Psoas muscle (tissue), 8 donors: ENCODE data around the gene ACTR1A. TPM values are rescaled to one million over a fixed set of nuclear protein-coding genes. Genes with fewer than 3 reads are reported as not detected.
"Not testable (repeated sequence)": the region's sequence is repeated elsewhere in the genome, so short reads cannot be mapped to it uniquely, and the experiment has no call there.

Experiments used
- ATAC-seq, 4 donors: fragments of 200-7000 bp; cut with Tn5 transposase; one replicate each; pipeline ENCODE4 v1.9.1; 2020; ENCODE audit warnings: moderate library complexity in 3 of 4, mild to moderate bottlenecking in 2 of 4
- DNase-seq, 2 donors: peaks; one replicate each; pipeline ENCODE4 v3.0.0-alpha.2; 2020
- H3K27ac ChIP-seq: fragments of 200-600 bp; one replicate; pipeline ENCODE4 v1.8.0; 2022
- H3K27me3 ChIP-seq, 3 donors: fragments of 200-600 bp in 1 of 3; one replicate each; pipeline versions ENCODE4 v1.6.1 to v1.8.0; 2013 to 2022; ENCODE audit warnings: low read length in 2 of 3, mild to moderate bottlenecking in 2 of 3, moderate library complexity in 1 of 3; ENCODE audit not compliant: insufficient read depth in 3 of 3
- H3K36me3 ChIP-seq, 2 donors: fragments of 200-600 bp in 1 of 2; one replicate each; pipeline versions ENCODE4 v1.6.1 to v1.8.0; 2013 to 2022; ENCODE audit warnings: low read depth in 1 of 2, mild to moderate bottlenecking in 1 of 2, moderate library complexity in 1 of 2; ENCODE audit not compliant: insufficient read depth in 1 of 2
- H3K4me1 ChIP-seq: fragments of 200-600 bp; one replicate; pipeline ENCODE4 v1.8.0; 2022
- H3K4me3 ChIP-seq: fragments of 200-600 bp; one replicate; pipeline ENCODE4 v1.8.0; 2022; ENCODE audit warnings: mild to moderate bottlenecking
- H3K9me3 ChIP-seq: fragments of 200-600 bp; one replicate; pipeline ENCODE4 v1.8.0; 2022
- CTCF ChIP-seq: fragments of 200-600 bp; IDR thresholded peaks from one replicate; pipeline ENCODE4 v1.8.0; 2022; ENCODE audit warnings: antibody characterized with exemption
- WGBS, 3 donors: extraction: QIAGEN DNeasy Blood & Tissue Kit; methylation state at CpG; one replicate each; pipeline versions ENCODE4 v1.1.6 to v1.1.7; 2013; 5-methylcytosine and 5-hydroxymethylcytosine counted together
- intact Hi-C, 2 donors: fragments of 100-400 bp; cut with DNase I; formaldehyde crosslinking; loops; one replicate each; pipeline versions ENCODE4 v1.11.0 to v1.14.2; 2022
- polyA plus RNA-seq, 3 donors: library from polyadenylated mRNA; stranded (reverse); fragments of 200-250 nt; gene quantifications; one replicate each; pipeline ENCODE4 v1.2.3, GENCODE V29; 2013
- total RNA-seq, 4 donors: library from RNA; stranded (reverse); fragmentation: NEBNext Ultra II Directional in 2 of 4; extraction: Animal tissue kit (Norgen Biotek cat#: 25700) in 2 of 4; gene quantifications; one replicate each; pipeline versions ENCODE4 v1.2.1 to v1.2.4, GENCODE V29; 2021 to 2023
- donor health status: healthy with polysubstance abuse.
- donor health status: DM: no; HTN: no; CAD: no; lungs with moderate emphysema.
- donor health status: Bipolar disorder and iron deficiency.
- donor health status: healthy.
- donor health status: DM: yes; HTN: yes; CAD: no.
- donor health status: DM: no; HTN: no; CAD: no.
- donor health status: DM: no; HTN: no; CAD: no.
- donor health status: DM: yes; HTN: yes; CAD: no.

Gene ACTR1A
- total and polyA plus RNA-seq, 7 donors = 76.2 to 188 (median 128) TPM

- 97 to 100% (median 98%) methylated on average over 2 of the region's 2 CpGs for WGBS, 3 donors
- ATAC-seq = no peak
- Histone ChIP-seq H3K27me3 (no peaks in the 10 kb centered on the region), H3K4me3 (no peak overlapping the region), H3K27ac (no peak overlapping the region), H3K9me3 (no peaks in the 10 kb centered on the region), H3K36me3 (no peaks in the 10 kb centered on the region), H3K4me1 (no peaks in the 10 kb centered on the region)
- intact Hi-C loops = no loop called here
- TF ChIP-seq CTCF = no peak
- DNase-seq = no peak
Measured at GRCh38 chr10:102537948-102538347, 35.4 kb upstream of the ACTR1A start.

GRCh38 chr10:102537367-102537766 is 34.9 kb upstream of the ACTR1A start:
- H3K4me1 ChIP-seq = no peaks in the 10 kb centered on the region
- H3K27ac ChIP-seq = no peak overlapping the region
- H3K4me3 ChIP-seq = no peak overlapping the region
- H3K27me3 ChIP-seq = no peaks in the 10 kb centered on the region
- intact Hi-C loops = no loop called here
- no peaks in the 10 kb centered on the region for H3K9me3 ChIP-seq
- H3K36me3 ChIP-seq = no peaks in the 10 kb centered on the region
- no peak for DNase-seq
- no peak for TF ChIP-seq CTCF
- no peak for ATAC-seq

- Histone ChIP-seq H3K4me1 (no peaks in the 10 kb centered on the region), H3K9me3 (no peaks in the 10 kb centered on the region), H3K36me3 (no peaks in the 10 kb centered on the region), H3K27me3 (no peaks in the 10 kb centered on the region), H3K27ac (no peak overlapping the region), H3K4me3 (no peak overlapping the region)
- 92 to 95% (median 93%) methylated on average over 7 of the region's 7 CpGs for WGBS, 3 donors
- intact Hi-C loops = no loop called here
- DNase-seq = no peak
- no peak for TF ChIP-seq CTCF
- ATAC-seq = no peak
Measured at GRCh38 chr10:102535481-102536147, 33.1 kb upstream of the ACTR1A start.

- H3K27ac ChIP-seq, H3K4me3 ChIP-seq, DNase-seq, ATAC-seq, H3K9me3 ChIP-seq, intact Hi-C loops, H3K36me3 ChIP-seq, H3K27me3 ChIP-seq, H3K4me1 ChIP-seq: not testable (repeated sequence)
- WGBS, 3 donors = 91 to 96% (median 95%) methylated on average over 9 of the region's 9 CpGs
Measured at GRCh38 chr10:102534966-102535365, 32.5 kb upstream of the ACTR1A start.

GRCh38 chr10:102534333-102534732 is 31.8 kb upstream of the ACTR1A start:
- 85 to 92% (median 91%) methylated on average over 13 of the region's 13 CpGs for WGBS, 3 donors
- no peaks in the 10 kb centered on the region for H3K9me3 ChIP-seq
- H3K36me3 ChIP-seq = no peaks in the 10 kb centered on the region
- DNase-seq (no peak), ATAC-seq (no peak)
- no peak overlapping the region for H3K4me3 ChIP-seq
- TF ChIP-seq CTCF = no peak
- no peaks in the 10 kb centered on the region for H3K4me1 ChIP-seq
- no peak overlapping the region for H3K27ac ChIP-seq
- H3K27me3 ChIP-seq = no peaks in the 10 kb centered on the region
- intact Hi-C loops = no loop called here
